GM19240 (cell line): ENCODE results near the gene CSMD2.
A peak's percentile ranks its signal among the peaks of the same experiment; 100 is the strongest.
"Not testable (repeated sequence)": the region's sequence is repeated elsewhere in the genome, so short reads cannot be mapped to it uniquely, and the experiment has no call there.

Experiments used
- DNase-seq: peaks from one replicate; pipeline ENCODE4 v3.0.0; 2011; ENCODE audit warnings: low spot score; ENCODE audit not compliant: insufficient read length

CSMD2 gene

GRCh38 chr1:34055818-34056217 lies 109.2 kb downstream of the CSMD2 start:
- DNase-seq, result no peak

GRCh38 chr1:34054920-34055319 lies 110.1 kb downstream of the CSMD2 start:
- no peak for DNase-seq

GRCh38 chr1:34053660-34054059 lies 111.4 kb downstream of the CSMD2 start:
- DNase-seq, result no peak

- no peak for DNase-seq
Observed at GRCh38 chr1:34052565-34052964, 112.5 kb downstream of the CSMD2 start.

GRCh38 chr1:34050709-34051485 lies 114.1 kb downstream of the CSMD2 start:
- no peak for DNase-seq

GRCh38 chr1:34049994-34050393 lies 115.0 kb downstream of the CSMD2 start:
- no peak for DNase-seq

GRCh38 chr1:34049477-34049876 lies 115.6 kb downstream of the CSMD2 start:
- DNase-seq, result no peak

- no peak for DNase-seq
Observed at GRCh38 chr1:34037856-34038255, 127.2 kb downstream of the CSMD2 start.

GRCh38 chr1:34037109-34037508 lies 127.9 kb downstream of the CSMD2 start:
- DNase-seq, result no peak

GRCh38 chr1:34034036-34034435 lies 131.0 kb downstream of the CSMD2 start:
- no peak for DNase-seq

GRCh38 chr1:34029954-34030353 lies 135.1 kb downstream of the CSMD2 start:
- DNase-seq, result no peak

GRCh38 chr1:34029515-34029914 lies 135.5 kb downstream of the CSMD2 start:
- DNase-seq, result no peak

- DNase-seq, result no peak
Observed at GRCh38 chr1:34028381-34029055, 136.5 kb downstream of the CSMD2 start.

- DNase-seq, result no peak
Observed at GRCh38 chr1:34025675-34026074, 139.4 kb downstream of the CSMD2 start.

GRCh38 chr1:34024485-34024884 lies 140.5 kb downstream of the CSMD2 start:
- DNase-seq, result no peak

- DNase-seq, result no peak
Observed at GRCh38 chr1:34019741-34020552, 145.1 kb downstream of the CSMD2 start.

- DNase-seq, result no peak
Observed at GRCh38 chr1:34018285-34018684, 146.7 kb downstream of the CSMD2 start.

- not testable (repeated sequence) for DNase-seq
Observed at GRCh38 chr1:34016281-34016680, 148.7 kb downstream of the CSMD2 start.

GRCh38 chr1:34013958-34014737 lies 150.9 kb downstream of the CSMD2 start:
- DNase-seq, result peak; percentile 22

GRCh38 chr1:34013136-34013535 lies 151.9 kb downstream of the CSMD2 start:
- no peak for DNase-seq

- DNase-seq, result no peak
Observed at GRCh38 chr1:34009340-34009985, 155.6 kb downstream of the CSMD2 start.
